ENCODE results near the gene GAL3ST3.
A peak's percentile ranks its signal among the peaks of the same experiment; 100 is the strongest.
"Not testable (repeated sequence)": the region's sequence is repeated elsewhere in the genome, so short reads cannot be mapped to it uniquely, and the experiment has no call there.

The GAL3ST3 gene

GRCh38 chr11:66048547-66049323 lies at the start of gene GAL3ST3:
TSS of gene GAL3ST3 (minus strand) at chr11:66049161. CDS start at chr11:66045415, 3,746 bp downstream.
- DNase-seq, result no peak

- not testable (repeated sequence) for DNase-seq
Observed at GRCh38 chr11:66092125-66092524, 43.2 kb upstream of the GAL3ST3 start.

GRCh38 chr11:66090288-66090687 lies 41.3 kb upstream of the GAL3ST3 start:
- DNase-seq, result no peak

- no peak for DNase-seq
Observed at GRCh38 chr11:66089067-66089466, 40.1 kb upstream of the GAL3ST3 start.

GRCh38 chr11:66087148-66087908 lies 38.4 kb upstream of the GAL3ST3 start:
- no peak for DNase-seq

- DNase-seq, result no peak
Observed at GRCh38 chr11:66084821-66085475, 36.0 kb upstream of the GAL3ST3 start.

GRCh38 chr11:66083767-66084166 lies 34.8 kb upstream of the GAL3ST3 start:
- DNase-seq, result no peak

- DNase-seq, result no peak
Observed at GRCh38 chr11:66082946-66083698, 34.2 kb upstream of the GAL3ST3 start.

GRCh38 chr11:66081505-66081904 lies 32.5 kb upstream of the GAL3ST3 start:
- DNase-seq, result peak; percentile 69

GRCh38 chr11:66080055-66080817 lies 31.3 kb upstream of the GAL3ST3 start:
- DNase-seq, result peak; percentile 75

- not testable (repeated sequence) for DNase-seq
Observed at GRCh38 chr11:66078949-66079348, 30.0 kb upstream of the GAL3ST3 start.

GRCh38 chr11:66077927-66078326 lies 29.0 kb upstream of the GAL3ST3 start:
- DNase-seq, result no peak

GRCh38 chr11:66076561-66076960 lies 27.6 kb upstream of the GAL3ST3 start:
- DNase-seq, result no peak

- DNase-seq, result no peak
Observed at GRCh38 chr11:66075273-66075672, 26.3 kb upstream of the GAL3ST3 start.

GRCh38 chr11:66073669-66074068 lies 24.7 kb upstream of the GAL3ST3 start:
- no peak for DNase-seq

- DNase-seq, result no peak
Observed at GRCh38 chr11:66072518-66072917, 23.6 kb upstream of the GAL3ST3 start.

- DNase-seq, result no peak
Observed at GRCh38 chr11:66072081-66072480, 23.1 kb upstream of the GAL3ST3 start.

- no peak for DNase-seq
Observed at GRCh38 chr11:66071381-66071801, 22.4 kb upstream of the GAL3ST3 start.

GRCh38 chr11:66070604-66071380 lies 21.8 kb upstream of the GAL3ST3 start:
- peak; percentile 53 for DNase-seq

GRCh38 chr11:66069715-66070603 lies 21.0 kb upstream of the GAL3ST3 start, which contains the start of gene PACS1:
TSS of gene PACS1 (plus strand) at chr11:66070272. CDS start at chr11:66070487, 215 bp downstream.
- DNase-seq, result peak; percentile 88

Data from stimulated activated CD8-positive, alpha-beta memory T cell treated with anti-CD3 and anti-CD28 coated beads, Interleukin-4, amount 100 ng/mL, for 48 hours (primary cell).